Stimulated activated CD8-positive, alpha-beta memory T cell treated with anti-CD3 and anti-CD28 coated beads, Interleukin-12 subunit alpha, Interleukin-12 subunit beta, amount 100 ng/mL, for 1 hour (primary cell): ENCODE results near the gene GDF15.
A peak's percentile ranks its signal among the peaks of the same experiment; 100 is the strongest.
"Not testable (repeated sequence)": the region's sequence is repeated elsewhere in the genome, so short reads cannot be mapped to it uniquely, and the experiment has no call there.

ENCODE experiments used
- DNase-seq: peaks from one replicate; pipeline ENCODE4 v3.0.0-alpha.2; 2020; ENCODE audit warnings: low read depth

GDF15 gene

GRCh38 chr19:18391509-18392075 is 5.6 kb downstream of the GDF15 start:
- no peak for DNase-seq

GRCh38 chr19:18392417-18392816 is 6.5 kb downstream of the GDF15 start:
- DNase-seq, result no peak

- DNase-seq, result no peak
Measured at GRCh38 chr19:18392926-18393325, 7.0 kb downstream of the GDF15 start.

- no peak for DNase-seq
Measured at GRCh38 chr19:18393836-18394235, 7.9 kb downstream of the GDF15 start.

- no peak for DNase-seq
Measured at GRCh38 chr19:18396471-18397241, 10.7 kb downstream of the GDF15 start.

- no peak for DNase-seq
Measured at GRCh38 chr19:18397242-18398202, 11.6 kb downstream of the GDF15 start, which contains the start of gene LRRC25. LRRC25 (minus strand) TSS chr19:18397622; CDS start chr19:18396963, 659 bp downstream.

GRCh38 chr19:18399008-18399407 is 13.1 kb downstream of the GDF15 start:
- DNase-seq, result no peak

- no peak for DNase-seq
Measured at GRCh38 chr19:18401580-18402112, 15.7 kb downstream of the GDF15 start.

GRCh38 chr19:18402455-18403248 is 16.7 kb downstream of the GDF15 start:
- not testable (repeated sequence) for DNase-seq

- DNase-seq, result not testable (repeated sequence)
Measured at GRCh38 chr19:18405754-18406153, 19.8 kb downstream of the GDF15 start.

GRCh38 chr19:18406749-18407148 is 20.8 kb downstream of the GDF15 start:
- no peak for DNase-seq

GRCh38 chr19:18408053-18408476 is 22.1 kb downstream of the GDF15 start:
- DNase-seq, result no peak

- no peak for DNase-seq
Measured at GRCh38 chr19:18412610-18413239, 26.8 kb downstream of the GDF15 start.

GRCh38 chr19:18414504-18415177 is 28.7 kb downstream of the GDF15 start:
- DNase-seq, result no peak

- DNase-seq, result no peak
Measured at GRCh38 chr19:18415178-18415867, 29.4 kb downstream of the GDF15 start.

GRCh38 chr19:18416778-18417249 is 30.9 kb downstream of the GDF15 start:
- peak; percentile 35 for DNase-seq

GRCh38 chr19:18417250-18418028 is 31.5 kb downstream of the GDF15 start:
- DNase-seq, result no peak

- no peak for DNase-seq
Measured at GRCh38 chr19:18418029-18418482, 32.1 kb downstream of the GDF15 start.
